Measurements from ENCODE around the gene RNU1-4.
"Not testable (repeated sequence)": the region's sequence is repeated elsewhere in the genome, so short reads cannot be mapped to it uniquely, and the experiment has no call there.

The RNU1-4 gene

DNA sequence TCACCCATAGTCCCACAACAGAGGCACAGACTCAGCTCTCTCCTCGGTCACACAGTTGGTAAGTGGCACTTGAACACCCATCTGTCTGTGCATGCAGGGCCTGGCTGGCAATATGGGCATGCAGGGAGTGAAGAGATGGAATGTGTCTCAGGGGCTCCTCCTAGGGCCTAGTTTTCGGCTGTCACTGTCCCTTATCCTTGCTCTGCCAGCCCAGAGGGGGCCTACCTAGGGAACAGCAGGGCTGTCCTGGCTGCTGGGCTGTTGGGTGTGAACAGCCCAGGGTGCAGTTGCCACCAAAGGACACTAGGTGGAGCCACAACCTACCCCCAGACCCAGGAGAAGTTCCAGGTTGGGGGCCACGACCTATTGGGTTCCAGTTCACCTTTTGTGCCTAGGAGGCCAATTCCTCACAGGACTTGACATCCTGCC, 30.6 kb upstream of the RNU1-4 start:
- not testable (repeated sequence) for DNase-seq

- not testable (repeated sequence) for DNase-seq
Measured at GRCh38 chr1:16710618-16711017, 29.7 kb upstream of the RNU1-4 start.

DNA sequence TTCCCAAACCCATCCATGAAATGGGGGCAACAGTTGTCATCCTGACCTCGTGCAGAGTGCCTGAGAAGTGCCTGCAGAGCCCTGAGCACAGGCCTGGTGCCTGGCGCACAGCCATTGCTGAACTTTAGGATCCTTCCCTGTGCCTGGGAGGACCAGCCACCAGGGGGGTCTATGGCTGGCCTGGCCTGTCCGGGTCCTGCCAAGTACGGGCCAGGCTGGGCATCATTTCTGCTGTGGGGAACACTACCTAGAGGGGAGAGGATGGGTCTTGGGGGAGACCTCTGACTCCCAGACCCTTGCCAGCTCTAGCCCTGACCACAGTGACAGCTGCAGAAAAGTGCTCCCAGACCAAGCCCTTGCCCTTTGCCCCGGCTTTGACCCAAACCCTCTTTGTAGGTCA, 28.2 kb upstream of the RNU1-4 start:
- DNase-seq, result not testable (repeated sequence)

DNA sequence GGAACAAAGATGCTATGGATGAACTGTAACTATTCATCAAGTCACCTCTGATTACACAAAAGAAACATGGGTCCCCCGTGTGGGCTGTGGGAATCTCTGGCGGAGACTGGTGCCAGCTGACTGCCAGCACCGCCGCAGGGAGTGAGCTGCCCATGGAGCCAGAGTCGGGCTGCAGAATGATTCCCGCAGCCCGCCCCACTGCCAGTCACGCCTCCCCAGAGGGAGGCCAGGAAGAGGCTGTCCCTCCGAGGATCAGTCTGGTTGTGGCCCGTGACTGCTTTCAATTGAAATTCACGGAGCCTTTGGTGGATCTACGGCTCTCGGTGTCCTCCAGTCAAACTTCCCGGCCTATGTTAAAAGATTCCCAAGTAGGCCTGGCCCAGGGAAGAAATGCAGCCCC, 27.7 kb upstream of the RNU1-4 start:
- not testable (repeated sequence) for DNase-seq

GRCh38 chr1:16712984-16713383, 27.3 kb upstream of the RNU1-4 start:
- not testable (repeated sequence) for DNase-seq

DNA sequence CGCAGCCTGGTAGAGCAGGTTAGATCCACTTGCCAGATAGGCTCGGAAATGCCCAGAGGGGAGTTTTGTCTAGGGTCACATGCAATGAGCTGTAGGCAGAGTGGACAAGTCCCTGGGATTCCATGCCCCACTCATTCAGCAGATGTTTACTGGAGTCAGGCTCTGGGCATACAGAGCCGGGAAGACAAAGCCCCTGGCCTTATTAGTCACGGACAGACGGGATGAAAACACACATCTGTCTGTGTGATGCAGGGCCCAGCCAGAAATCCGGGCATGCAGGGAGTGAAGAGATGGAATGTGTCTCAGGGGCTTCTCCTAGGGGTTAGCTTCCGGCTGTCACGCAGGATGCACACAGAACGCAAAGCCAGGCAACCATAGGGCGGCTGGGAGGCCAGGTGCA, 26.8 kb upstream of the RNU1-4 start:
- DNase-seq, result not testable (repeated sequence)

DNA sequence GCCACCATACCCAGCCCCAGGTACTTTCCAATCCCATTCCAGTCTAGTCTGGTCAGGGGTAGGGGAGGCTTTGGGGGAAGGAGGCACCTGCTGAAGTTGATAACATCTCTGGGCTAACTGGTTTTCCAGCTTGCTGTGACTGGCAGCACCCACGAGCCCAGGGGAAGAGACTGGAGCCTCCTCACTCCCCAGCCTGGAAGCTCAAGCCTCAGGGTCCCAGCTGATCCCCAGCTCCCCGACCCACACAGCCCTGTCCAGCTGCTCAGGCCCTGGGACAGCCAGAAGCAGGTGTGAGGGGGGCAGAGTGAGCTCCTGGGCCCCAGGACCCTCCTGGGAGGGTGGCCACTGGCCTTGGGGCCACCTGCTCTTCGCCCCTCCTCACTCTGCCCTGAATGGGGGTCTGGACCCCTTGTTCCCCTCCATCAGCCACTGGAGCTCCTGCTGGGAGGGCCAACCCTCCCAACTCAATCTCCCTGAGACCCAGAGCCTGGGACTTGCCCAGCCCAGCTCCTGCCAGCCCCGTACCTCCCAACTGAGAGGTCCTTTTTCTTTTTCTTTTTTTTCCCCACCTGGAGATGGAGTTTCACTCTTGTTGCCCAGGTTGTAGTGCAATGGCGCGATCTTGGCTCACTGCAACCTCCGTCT, 23.5 kb upstream of the RNU1-4 start:
- no peak for DNase-seq

- DNase-seq, result no peak
Measured at GRCh38 chr1:16717336-16718098, 22.8 kb upstream of the RNU1-4 start.

DNA sequence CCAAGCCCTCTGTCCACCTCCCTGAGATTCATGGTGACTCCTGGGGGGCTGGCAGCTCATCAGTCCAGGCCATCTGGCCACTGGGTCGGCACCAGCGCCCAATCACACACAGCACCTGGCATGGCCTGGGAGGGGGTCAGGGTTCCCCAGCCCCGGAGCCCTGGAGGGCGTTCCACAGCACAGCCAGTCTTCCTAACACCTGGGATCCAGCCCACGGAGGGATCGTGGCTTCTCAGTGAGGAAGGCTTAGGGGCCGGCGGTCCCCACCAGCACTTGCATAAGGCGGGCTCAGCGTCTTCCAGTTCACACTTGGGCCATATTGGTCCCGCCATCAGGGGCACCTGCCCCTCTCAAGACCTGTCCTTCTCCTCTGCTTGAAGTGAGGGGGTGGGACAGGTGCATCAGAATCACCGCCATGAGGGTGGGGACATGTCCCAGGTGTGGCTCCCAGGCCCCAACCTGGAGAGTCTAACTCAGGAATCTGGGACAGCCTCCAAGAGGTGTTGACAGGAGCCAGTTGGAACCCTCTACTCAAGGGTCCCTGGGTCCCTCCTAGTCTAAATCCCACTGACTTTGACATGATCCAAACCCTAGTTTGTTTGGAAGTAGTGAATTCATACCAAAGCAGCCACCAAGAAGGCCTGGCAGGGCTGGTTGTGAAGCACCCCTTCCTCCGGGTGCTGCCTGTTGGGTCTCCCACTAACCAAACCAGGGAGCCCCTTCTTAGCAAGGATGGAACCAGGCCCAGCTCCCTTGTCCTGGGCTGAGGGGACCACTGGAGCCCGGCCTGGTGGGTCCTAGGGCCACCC, 22.0 kb upstream of the RNU1-4 start:
- not testable (repeated sequence) for DNase-seq

GRCh38 chr1:16718908-16719533, 21.3 kb upstream of the RNU1-4 start:
- DNase-seq, result no peak

GRCh38 chr1:16719571-16720350, 20.6 kb upstream of the RNU1-4 start:
- DNase-seq, result no peak

- DNase-seq, result no peak
Measured at GRCh38 chr1:16720351-16721223, 19.7 kb upstream of the RNU1-4 start.

DNA sequence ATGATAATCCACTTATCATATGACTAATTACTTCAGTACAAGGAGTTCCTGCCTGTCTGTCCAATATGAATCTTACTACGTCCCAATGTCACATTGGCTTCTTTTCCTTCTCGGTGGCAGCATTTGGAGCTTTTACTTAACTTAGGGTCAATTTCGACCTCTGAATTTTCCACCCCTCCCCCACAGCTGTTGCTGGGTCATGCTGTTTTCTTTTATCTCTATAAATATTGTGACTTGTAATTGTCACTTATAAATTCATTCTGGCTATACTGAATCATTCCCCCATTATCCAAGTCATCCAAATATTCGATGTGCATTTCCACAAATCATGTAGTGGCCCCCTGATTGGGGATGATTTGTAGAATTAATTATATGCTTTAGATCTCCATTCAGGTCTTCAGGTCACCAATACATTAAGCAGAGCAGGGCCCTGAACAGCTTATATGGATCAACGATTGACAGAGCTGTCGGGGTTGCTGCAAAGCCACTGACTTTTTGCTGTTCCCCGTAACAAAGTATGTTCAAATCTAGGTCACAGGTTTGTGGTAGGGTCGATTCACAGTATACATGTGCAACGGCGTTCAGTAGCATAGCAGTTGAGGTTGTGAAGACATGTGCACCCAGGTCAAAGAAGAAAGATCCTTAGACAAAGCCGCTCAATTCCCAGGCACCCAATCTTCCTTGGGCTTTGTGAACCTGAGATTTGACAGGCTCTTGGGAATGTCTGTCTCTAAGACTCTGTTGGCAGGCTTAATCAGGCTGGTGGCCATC, 18.3 kb upstream of the RNU1-4 start:
- no peak for DNase-seq

DNA sequence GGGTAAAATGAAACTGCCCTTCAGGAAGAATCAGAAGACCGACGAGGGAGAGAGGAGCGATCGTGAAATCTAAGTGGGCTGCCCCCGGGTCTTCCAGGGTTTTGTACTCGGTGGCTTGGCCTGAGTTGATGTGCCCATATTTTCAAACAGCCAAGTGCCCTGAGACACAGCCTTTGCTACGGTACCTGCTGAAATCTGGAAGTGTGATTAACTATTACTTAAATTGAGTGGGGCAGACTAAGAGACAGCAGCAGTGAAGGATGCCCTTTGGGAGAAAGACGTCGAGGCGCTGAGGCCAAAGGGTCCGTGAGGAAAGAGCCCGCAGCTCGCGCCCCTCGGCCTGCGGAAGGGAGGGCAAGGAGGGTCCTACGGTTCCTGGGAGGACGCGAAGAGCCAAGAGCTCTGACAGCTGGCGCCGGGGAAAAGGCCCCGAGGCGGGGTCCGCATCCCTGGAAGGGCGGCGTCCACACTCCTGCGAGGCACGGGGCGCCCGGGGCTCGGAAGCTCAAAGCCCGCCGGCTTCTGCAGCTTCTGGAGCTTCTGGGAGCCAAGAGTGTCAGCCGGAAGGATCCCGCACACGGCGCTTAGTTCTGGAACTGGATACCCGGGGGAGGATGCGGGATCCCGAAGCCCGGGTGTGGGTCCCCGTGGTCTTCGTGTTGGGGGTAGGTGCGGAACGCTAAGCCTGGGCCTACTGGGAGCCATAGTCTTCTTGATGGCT, 15.4 kb upstream of the RNU1-4 start:
- no peak for DNase-seq

- DNase-seq, result not testable (repeated sequence)
Measured at GRCh38 chr1:16725439-16726245, 14.7 kb upstream of the RNU1-4 start.

DNA sequence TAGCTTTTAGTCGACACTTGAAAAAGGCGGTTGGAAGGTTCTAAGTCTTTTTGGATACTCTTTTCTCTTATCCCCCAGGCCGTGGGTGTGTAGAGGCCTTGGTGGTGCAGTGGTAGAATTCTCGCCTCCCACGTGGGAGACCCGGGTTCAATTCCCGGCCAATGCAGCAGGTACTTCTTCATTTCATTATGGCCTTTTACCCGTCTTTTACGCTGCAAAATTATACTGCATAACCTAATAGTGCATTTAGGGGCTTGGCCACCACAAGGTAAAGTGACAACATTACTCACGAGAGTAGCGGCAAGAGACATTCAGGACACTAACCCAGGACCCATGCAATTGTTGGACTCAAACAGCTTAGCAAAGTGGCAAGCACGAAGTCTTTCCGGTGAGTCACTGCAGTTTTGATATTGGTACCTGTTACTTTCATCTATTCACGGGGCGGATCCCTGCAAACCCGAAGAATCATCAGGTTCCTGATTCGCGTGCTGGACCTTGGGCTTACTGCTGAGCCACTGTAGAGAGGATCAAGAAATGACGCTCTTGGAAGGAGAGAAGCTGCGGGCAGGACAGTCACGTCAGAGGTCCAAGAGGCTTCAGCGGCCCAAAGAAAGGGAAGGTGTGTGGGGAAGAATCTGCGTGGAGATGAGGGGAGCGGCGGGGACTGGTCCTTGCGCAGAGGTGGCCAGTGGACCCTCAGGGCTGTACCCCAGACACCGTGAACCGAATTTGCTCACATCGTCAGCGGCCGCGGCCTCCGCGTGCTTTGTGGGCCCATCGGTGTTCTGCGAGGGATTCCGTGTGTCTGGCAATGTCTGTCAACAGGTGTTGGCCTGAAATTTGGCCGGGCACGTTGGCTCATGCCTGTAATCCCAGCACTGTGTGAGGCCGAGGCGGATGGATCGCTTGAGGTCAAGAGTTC, 12.9 kb upstream of the RNU1-4 start:
- DNase-seq, result no peak

DNA sequence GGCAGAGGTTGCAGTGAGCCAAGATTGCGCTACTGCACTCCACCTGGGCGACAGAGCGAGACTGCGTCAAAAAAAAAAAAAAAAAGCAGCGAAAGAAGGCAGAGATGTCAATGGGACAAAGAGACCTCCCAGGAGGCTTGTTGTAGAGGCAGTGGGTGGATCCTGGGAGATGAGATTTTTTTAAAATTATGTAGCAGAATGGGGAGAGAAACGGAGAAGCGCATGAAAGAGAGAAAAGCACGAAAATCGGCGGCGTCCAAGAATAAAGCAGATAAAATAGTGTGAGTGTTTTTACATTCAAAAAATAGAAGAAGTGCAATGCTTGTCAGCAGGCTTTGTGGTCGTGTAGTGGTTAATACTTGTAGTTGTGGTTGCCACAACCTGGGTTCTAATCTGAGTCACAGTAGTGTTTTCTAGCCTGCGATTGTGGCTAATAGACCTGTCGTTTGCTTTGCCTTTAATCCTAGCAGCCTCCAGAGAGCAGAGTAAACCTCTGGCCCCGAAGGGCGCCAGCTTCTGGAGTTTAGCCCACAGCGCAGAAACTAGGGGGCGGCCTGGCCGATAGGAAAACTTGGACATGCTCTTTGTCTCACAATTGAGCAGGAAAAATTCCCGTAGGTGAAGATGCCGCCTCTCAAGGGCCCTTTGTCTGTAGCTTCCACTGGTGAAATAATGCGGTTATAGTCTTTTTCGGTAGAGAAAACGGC, 11.9 kb upstream of the RNU1-4 start:
- not testable (repeated sequence) for DNase-seq

All from HCEC 1CT (cell line).